Skin epidermis (tissue), 12 donors: ENCODE data around the gene RAB31.
"Not testable (repeated sequence)": the region's sequence is repeated elsewhere in the genome, so short reads cannot be mapped to it uniquely, and the experiment has no call there.

Experiments
- H3K27ac ChIP-seq, 21 experiments: fragments of 200-600 bp; sonication (generic) in 11 of 21; one replicate each; pipeline ENCODE4 v1.5.0; 2020; ENCODE audit warnings: mild to moderate bottlenecking in 3 of 21, inconsistent platforms in 2 of 21, moderate library complexity in 2 of 21
- H3K4me3 ChIP-seq, 7 experiments: fragments of 200-600 bp; sonication (generic) in 2 of 7; one replicate each; pipeline ENCODE4 v1.5.0; 2020; ENCODE audit warnings: inconsistent platforms in 2 of 7, mild to moderate bottlenecking in 2 of 7, moderate library complexity in 1 of 7

The RAB31 gene

GRCh38 chr18:9845256-9845655, 137.2 kb downstream of the RAB31 start:
- Histone ChIP-seq H3K27ac (no peak overlapping the region), H3K4me3 (no peak overlapping the region)

GRCh38 chr18:9846162-9846925, 138.2 kb downstream of the RAB31 start:
- peak overlapping the region in 8 of 21 experiments; percentile 2 to 77 (median 32) for H3K27ac ChIP-seq
- no peak overlapping the region for H3K4me3 ChIP-seq

- no peak overlapping the region for H3K4me3 ChIP-seq
- peak overlapping the region in 3 of 21 experiments; percentile 20 to 28 (median 23) for H3K27ac ChIP-seq
Observed at GRCh38 chr18:9848170-9848879, 140.2 kb downstream of the RAB31 start.

- Histone ChIP-seq H3K4me3 (no peak overlapping the region), H3K27ac (peak overlapping the region in 9 of 21 experiments; percentile 6 to 62 (median 45))
Observed at GRCh38 chr18:9849407-9850283, 141.5 kb downstream of the RAB31 start.

- Histone ChIP-seq H3K4me3 (no peak overlapping the region), H3K27ac (peak overlapping the region in 5 of 21 experiments; percentile 6 to 52 (median 45))
Observed at GRCh38 chr18:9850309-9850708, 142.2 kb downstream of the RAB31 start.

GRCh38 chr18:9851511-9851910, 143.4 kb downstream of the RAB31 start:
- H3K27ac ChIP-seq, result no peak overlapping the region
- H3K4me3 ChIP-seq, result no peak overlapping the region

- H3K4me3 ChIP-seq, result no peak overlapping the region
- H3K27ac ChIP-seq, result no peak overlapping the region
Observed at GRCh38 chr18:9852266-9853081, 144.4 kb downstream of the RAB31 start.

GRCh38 chr18:9854801-9855676, 146.9 kb downstream of the RAB31 start:
- Histone ChIP-seq H3K4me3 (no peak overlapping the region), H3K27ac (peak overlapping the region in 1 of 21 experiments; percentile 8)

GRCh38 chr18:9855681-9856080, 147.6 kb downstream of the RAB31 start:
- H3K4me3 ChIP-seq, result no peak overlapping the region
- H3K27ac ChIP-seq, result no peak overlapping the region

GRCh38 chr18:9856092-9856491, 148.0 kb downstream of the RAB31 start:
- H3K4me3 ChIP-seq, result no peak overlapping the region
- H3K27ac ChIP-seq, result no peak overlapping the region

GRCh38 chr18:9857479-9857998, 149.4 kb downstream of the RAB31 start:
- not testable (repeated sequence) for H3K27ac ChIP-seq

GRCh38 chr18:9858642-9859041, 150.5 kb downstream of the RAB31 start:
- Histone ChIP-seq H3K27ac (no peak overlapping the region), H3K4me3 (no peak overlapping the region)

More at GRCh38 chr18:9857479-9857998, 149.4 kb downstream of the RAB31 start:
- not testable (repeated sequence) for H3K4me3 ChIP-seq

- H3K4me3 ChIP-seq, result no peak overlapping the region
- H3K27ac ChIP-seq, result no peak overlapping the region
Observed at GRCh38 chr18:9859232-9859631, 151.1 kb downstream of the RAB31 start.

GRCh38 chr18:9860682-9861081, 152.6 kb downstream of the RAB31 start:
- Histone ChIP-seq H3K4me3 (no peak overlapping the region), H3K27ac (no peak overlapping the region)

GRCh38 chr18:9861157-9861556, 153.1 kb downstream of the RAB31 start:
- no peak overlapping the region for H3K27ac ChIP-seq
- H3K4me3 ChIP-seq, result no peak overlapping the region

GRCh38 chr18:9861933-9862332, 153.8 kb downstream of the RAB31 start:
- no peak overlapping the region for H3K27ac ChIP-seq
- H3K4me3 ChIP-seq, result no peak overlapping the region

- no peak overlapping the region for H3K4me3 ChIP-seq
- no peak overlapping the region for H3K27ac ChIP-seq
Observed at GRCh38 chr18:9862686-9863085, 154.6 kb downstream of the RAB31 start.

GRCh38 chr18:9863282-9863681, 155.2 kb downstream of the RAB31 start:
- H3K27ac ChIP-seq, result no peak overlapping the region
- no peak overlapping the region for H3K4me3 ChIP-seq
